Embryonic facial prominence (tissue), 1 donor: ENCODE data around the gene ADRA2C.

Experiments used
- DNase-seq: peaks from one replicate; pipeline ENCODE4 v3.0.0-alpha.2; 2016; ENCODE audit errors: extremely low spot score

The ADRA2C gene

GRCh38 chr4:3733195-3733594 lies 33.0 kb upstream of the ADRA2C start:
- DNase-seq = no peak

DNA sequence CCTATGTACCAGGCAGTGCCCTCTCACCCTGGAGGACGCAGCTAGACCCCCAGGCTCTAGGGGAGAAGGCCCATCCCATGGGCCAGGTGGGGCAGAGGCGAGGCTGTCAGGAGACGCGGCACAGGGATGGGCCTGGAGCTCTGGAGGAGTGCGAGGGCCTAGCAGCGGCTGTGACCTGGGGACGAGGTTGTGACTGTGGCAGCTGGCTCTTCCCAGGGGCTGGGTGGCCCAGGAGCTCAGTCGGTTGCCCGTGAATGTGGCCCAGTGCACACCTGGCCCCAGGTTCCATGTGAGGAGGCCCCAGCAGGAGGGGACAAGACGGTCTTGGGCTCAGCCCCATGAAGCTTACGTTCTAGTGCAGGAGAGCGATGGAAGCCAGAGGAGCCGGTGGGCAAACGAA lies 31.0 kb upstream of the ADRA2C start:
- no peak for DNase-seq

GRCh38 chr4:3736290-3736689 lies 29.9 kb upstream of the ADRA2C start:
- no peak for DNase-seq

DNA sequence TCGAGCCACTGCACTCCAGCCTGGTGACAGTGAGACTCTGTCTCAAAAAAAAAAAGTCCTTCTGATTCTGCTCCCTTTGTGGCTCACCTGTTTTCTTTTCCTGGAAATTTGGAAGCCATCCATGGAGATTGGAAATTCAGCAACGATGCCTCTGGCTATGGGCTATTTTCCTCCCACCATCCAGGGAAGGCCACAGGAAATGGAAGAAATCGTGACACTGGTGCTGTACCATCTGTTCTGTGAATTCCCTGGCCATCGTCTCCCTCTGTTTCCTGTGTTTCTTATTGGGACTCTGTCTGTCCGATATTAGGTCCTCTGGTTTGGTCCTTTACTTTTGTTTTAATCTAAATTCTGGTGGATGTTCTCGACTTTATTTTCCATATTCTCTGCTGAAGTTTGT lies 29.4 kb upstream of the ADRA2C start:
- no peak for DNase-seq

DNA sequence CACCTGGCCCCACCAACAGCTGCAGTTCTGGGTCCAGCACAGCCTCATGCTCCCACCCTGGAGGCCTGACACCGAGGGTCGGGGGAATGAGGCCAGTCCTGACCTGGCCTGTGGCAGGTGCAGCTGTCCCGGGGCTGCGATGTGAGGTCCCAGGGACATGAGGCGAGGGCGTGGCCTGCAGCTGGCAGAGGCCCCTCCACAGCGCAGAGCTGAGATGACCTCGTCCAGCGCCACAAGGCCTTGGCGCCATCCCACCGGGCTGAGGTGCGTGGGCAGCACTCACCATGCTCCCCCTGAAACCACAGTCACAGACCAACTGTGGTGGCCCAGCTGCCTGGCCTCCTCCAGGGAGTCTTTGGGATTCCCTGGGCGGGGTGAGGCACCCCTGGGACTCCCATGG lies 26.6 kb upstream of the ADRA2C start:
- DNase-seq = no peak

GRCh38 chr4:3740256-3740655 lies 25.9 kb upstream of the ADRA2C start:
- no peak for DNase-seq

GRCh38 chr4:3741217-3742011 lies 24.8 kb upstream of the ADRA2C start:
- no peak for DNase-seq

DNA sequence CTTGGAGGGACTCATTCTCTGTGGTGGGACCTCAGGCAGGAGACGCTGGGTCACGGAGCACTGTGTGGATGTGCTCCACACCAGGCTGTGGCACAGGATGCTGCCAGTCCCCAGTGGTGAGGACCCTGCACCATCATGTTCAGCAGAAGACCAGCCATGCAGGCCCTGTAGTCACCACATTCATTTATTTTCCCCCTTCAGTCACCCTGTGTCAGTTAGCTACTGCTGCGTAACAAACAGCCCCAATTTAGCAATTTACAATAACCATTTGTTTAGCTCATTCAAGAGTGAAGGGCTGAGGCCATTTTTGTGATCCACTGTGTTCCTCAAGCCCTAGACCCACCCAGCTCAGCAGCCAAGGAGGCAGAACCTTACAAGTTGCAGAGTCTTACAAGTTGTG lies 23.6 kb upstream of the ADRA2C start:
- no peak for DNase-seq

DNA sequence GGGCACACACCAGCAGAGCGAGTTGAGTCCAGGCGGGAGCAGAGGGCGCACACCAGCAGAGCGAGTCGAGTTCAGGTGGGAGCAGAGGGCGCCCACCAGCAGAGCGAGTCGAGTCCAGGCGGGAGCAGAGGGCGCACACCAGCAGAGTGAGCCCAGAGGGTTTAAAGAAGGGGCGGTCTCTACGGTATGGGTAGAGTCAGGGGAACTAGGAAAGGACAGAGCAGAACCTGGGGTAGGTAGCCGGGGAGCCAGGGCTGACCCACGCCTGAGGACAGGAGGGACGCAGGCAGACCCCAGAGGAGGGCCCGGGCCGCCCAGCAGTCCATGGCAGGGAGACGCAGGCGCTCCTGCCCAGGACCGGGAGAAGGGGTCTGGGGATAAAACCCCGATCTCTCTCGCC lies 22.0 kb upstream of the ADRA2C start:
- DNase-seq = no peak

GRCh38 chr4:3744901-3745300 lies 21.3 kb upstream of the ADRA2C start:
- no peak for DNase-seq

- no peak for DNase-seq
Observed at GRCh38 chr4:3745886-3746656, 20.1 kb upstream of the ADRA2C start.

GRCh38 chr4:3746701-3747580 lies 19.2 kb upstream of the ADRA2C start:
- no peak for DNase-seq

DNA sequence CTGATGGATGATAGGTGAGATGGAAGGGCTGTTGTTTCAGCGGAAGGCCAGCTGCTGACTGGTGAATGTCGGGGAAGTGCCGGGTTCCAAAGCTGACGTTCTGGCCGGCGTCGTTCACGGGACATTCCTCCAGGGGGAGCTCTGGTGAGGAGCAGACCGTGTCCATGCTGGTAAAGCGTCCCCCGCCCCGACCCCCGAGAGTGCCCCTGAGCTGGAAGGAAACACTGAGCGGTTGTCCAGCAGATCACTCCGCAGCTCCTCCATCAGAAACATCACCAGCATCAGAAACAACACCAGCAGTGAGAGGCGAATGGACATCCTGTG lies 18.6 kb upstream of the ADRA2C start:
- no peak for DNase-seq

DNA sequence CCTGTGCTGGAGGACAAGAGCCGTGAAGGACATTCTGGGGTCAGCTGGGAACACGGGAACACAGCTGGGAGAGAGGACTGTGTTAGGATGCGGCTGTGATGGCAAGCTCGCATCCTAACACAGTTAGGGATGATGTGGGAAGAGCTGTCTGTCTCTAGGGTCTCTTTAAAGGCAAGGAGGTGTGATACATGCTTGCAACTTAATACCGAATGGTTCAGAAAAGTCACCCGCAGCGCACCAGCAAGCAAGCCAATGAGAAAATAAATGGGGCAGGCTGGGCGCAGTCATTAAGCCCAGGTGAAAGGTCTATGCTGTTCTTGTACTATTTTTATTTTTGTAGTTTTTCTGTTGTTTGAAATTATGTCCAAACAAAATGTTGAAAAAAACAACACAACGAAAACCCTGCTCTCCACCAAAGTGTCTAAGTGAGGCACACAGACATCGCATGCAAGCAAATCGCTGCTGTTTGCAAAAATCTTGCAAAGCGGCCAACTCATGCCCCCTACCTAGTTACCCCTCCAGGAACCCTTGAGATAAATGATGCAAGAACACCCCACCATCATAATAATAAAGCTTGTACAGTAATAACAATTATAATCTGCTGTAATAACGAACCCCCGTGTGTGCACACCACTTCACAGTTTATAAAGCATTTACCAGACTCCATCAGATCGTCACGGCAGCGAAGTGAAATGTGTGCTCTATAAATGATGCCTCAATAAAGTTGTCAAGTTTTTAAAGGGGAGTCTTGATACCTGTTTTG lies 17.9 kb upstream of the ADRA2C start:
- DNase-seq = no peak

DNA sequence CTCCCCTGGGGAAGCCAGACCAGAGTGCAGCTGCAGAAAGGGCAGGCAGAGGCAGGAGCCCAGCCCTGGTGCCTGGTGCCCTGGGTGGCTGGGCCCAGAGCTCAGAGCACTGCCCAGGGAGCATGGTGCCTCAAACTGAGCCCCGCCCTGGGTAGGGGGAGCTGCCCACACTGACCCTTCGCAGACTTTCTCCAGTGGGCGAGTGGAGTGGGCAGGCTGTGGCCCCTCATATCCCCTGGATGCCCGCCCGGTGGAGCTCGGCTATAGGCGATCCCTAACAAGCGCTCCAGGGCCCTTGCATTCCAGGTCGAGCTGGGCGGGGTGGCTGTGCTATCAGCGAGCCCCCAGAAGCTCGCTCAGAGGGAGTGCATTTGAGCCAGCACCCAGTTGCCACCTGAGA lies 17.1 kb upstream of the ADRA2C start:
- DNase-seq = no peak

DNA sequence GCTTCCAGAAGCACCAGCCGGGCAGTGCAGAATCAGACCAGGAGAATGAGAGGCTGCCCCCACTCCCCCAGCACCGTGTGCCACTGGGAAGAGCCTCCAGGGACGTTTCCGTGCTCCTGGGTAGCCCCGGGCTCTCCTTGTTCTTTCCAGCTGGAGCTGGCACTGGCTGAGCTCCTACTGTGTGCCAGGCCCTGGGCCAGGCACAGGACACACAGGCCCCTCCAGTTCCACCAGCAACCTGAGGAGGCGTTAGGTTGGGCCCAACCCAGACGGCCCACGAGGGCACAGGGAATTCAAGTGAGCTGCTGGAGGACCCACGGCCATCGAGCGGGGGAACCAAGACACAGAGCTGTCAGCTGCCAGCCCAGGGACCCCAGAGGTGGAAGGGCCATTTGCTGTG lies 15.9 kb upstream of the ADRA2C start:
- no peak for DNase-seq

- no peak for DNase-seq
Observed at GRCh38 chr4:3752022-3752421, 14.2 kb upstream of the ADRA2C start.

DNA sequence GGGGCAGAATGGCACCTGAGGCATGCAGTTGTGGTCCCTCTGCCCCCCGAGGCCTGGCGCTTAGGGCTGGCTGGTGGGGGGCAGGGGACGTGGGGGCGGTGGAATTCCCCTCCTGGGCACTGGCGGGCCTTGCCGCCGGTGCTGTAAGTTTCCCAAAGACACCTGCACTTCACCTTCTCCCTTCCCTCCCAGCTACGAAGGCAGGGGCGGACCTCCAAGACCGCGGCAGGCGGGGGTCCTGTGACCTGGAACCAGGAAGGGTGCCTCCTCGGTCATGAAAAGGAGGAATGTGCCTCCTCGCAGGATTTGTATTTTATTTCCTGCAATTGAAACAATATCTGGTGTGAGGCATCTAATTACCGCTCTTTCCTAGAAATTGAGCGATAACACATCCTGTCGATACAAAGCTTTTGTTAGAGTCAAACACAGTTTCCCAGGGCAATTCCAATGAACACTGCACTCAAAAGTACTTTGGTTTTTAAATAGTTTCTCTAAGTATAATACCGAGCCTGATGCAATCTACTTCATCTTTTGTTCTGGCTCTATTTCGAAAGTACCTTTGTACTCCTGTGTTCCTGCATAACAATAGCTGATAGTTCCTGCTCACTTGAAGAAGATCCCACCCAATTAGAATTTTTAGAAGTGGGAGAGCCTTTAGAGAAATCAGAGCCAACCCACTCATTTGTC lies 12.3 kb upstream of the ADRA2C start:
- DNase-seq = no peak

DNA sequence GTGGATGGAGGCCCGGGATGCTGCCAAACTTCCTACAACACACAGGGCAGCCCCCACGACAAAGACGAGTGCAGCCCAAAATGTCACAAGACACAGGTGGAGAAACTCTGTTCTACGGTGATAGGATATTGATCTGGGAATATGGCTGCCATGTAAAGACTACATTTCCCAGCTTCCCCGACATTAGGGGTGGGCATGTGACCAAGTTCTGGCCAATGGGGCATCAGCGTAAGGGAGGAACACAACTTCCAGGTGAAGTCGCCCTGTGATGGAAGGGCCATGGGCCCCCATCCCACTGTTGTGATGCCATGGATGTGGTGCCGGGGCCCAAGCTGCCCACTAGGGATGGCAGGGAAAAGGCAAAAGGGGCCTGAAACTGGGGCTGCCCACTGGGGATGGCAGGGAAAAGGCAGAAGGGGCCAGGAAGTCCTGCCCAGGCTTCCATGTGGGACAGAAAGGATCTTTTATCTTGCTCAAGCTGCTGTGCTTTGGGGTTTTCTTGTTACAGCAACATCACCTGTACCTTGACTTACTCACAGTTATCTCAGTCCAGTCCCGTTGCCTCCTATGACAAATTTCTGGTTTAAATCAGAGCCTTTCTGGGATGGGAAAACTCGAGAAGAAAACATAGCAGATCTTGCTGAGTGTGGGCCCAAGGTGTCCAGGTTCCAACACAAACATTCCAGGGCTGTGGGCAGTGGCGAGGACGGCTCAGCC lies 9.7 kb upstream of the ADRA2C start:
- DNase-seq = no peak

DNA sequence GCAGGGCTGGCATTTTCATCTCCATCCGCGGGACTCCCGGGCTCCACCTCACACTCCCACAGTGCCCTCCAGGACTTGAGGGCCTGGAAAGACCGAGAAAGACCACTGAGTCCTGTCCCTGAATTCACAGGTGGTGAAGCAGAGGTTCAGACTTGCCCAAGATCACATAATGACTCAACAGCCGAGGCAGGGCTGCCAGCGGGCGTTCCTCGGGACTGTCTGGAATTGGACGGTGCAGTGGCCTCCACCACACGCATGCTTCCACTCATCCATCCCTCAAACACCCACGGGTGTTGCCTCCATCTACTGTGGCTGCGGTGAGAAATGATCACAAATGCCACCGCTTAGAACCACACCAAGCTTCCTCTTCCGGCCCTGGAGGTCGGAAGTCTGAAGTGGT lies 6.9 kb upstream of the ADRA2C start:
- DNase-seq = no peak

GRCh38 chr4:3760346-3760745 lies 5.8 kb upstream of the ADRA2C start:
- DNase-seq = no peak
